SK-N-MC (cell line): ENCODE data around the gene C7.

ENCODE experiments used
- DNase-seq: peaks from one replicate; pipeline ENCODE4 v3.0.0-alpha.2; 2011; ENCODE audit warnings: low read depth, low spot score
- H3K27ac ChIP-seq: fragments of 200-600 bp; sonication (generic); 2 replicates; pipeline ENCODE4 v1.5.1; 2016; ENCODE audit warnings: mixed run types
- H3K36me3 ChIP-seq: fragments of 200-600 bp; sonication (generic); 2 replicates; pipeline ENCODE4 v1.6.1; 2017; ENCODE audit warnings: antibody characterized with exemption, low read length, mixed read lengths; ENCODE audit not compliant: insufficient read depth
- H3K4me3 ChIP-seq: fragments of 200-600 bp; sonication (generic); 2 replicates; pipeline ENCODE4 v1.5.1; 2016
- H3K9ac ChIP-seq: fragments of 200-600 bp; sonication (generic); 2 replicates; pipeline ENCODE4 v1.8.0; 2017; ENCODE audit warnings: mixed run types, mixed read lengths; ENCODE audit not compliant: insufficient read length
- H3K9me3 ChIP-seq: fragments of 200-600 bp; sonication (generic); 2 replicates; pipeline ENCODE4 v1.6.1; 2017; ENCODE audit warnings: low read depth, mild to moderate bottlenecking, antibody characterized with exemption, low read length, moderate library complexity, mixed read lengths
- EZH2 ChIP-seq: fragments of 200-600 bp; sonication (generic); IDR thresholded peaks from one replicate; pipeline ENCODE4 v1.6.1; 2017; ENCODE audit warnings: antibody characterized with exemption
- FOXP2 ChIP-seq: optimal IDR thresholded peaks from 2 replicates; pipeline ENCODE3; 2011; ENCODE audit warnings: mild to moderate bottlenecking, moderate library complexity; ENCODE audit not compliant: insufficient read depth; ENCODE audit errors: extremely low read length, control extremely low read depth
- POLR2AphosphoS5 ChIP-seq: IDR thresholded peaks from 2 replicates; pipeline ENCODE4 v1.6.1; 2012; ENCODE audit warnings: mild to moderate bottlenecking, low read depth, low read length, borderline replicate concordance

C7 gene

DNA sequence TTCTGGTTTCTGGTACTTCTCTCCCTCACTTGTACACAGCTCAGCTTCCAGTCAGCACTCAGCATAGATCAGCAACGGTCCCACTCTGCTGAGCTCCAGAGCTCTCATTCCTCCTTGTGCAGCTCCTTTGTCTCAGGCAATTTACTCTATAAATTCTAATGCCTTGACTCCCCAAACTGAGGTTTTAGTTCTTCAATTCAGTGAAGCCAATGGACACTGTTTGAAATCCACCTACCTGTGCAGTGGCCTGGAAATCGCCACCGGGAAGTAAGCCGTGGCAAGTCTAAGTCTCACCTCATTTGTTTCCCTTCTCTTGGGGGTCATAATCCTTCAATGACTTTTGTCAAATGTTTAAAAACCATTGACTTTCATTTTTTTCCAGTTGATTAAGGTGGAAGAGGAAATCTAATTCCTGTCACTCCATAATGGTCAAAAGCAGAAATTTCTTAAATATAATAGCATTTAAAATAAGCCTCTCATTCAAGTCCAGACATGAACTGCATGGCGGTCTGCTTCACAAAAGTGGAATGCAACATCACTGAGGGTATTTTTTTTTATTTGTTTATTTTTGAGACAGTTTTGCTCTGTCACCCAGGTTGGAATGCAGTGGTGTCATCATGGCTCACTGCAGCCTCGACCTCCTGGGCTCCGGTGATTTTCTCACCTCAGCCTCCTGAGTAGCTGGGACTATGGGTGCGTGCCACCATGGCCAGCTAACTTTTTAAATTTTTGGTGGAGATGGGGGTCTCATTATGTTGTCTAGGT, 79.6 kb downstream of the C7 start:
- DNase-seq: no peak
- Histone ChIP-seq H3K9me3 (no peaks in the 10 kb centered on the region), H3K36me3 (no peaks in the 10 kb centered on the region), H3K4me3 (no peak overlapping the region), H3K9ac (no peak overlapping the region), H3K27ac (no peak overlapping the region)
- TF ChIP-seq POLR2AphosphoS5 (no peak), EZH2 (no peak), FOXP2 (no peak)

DNA sequence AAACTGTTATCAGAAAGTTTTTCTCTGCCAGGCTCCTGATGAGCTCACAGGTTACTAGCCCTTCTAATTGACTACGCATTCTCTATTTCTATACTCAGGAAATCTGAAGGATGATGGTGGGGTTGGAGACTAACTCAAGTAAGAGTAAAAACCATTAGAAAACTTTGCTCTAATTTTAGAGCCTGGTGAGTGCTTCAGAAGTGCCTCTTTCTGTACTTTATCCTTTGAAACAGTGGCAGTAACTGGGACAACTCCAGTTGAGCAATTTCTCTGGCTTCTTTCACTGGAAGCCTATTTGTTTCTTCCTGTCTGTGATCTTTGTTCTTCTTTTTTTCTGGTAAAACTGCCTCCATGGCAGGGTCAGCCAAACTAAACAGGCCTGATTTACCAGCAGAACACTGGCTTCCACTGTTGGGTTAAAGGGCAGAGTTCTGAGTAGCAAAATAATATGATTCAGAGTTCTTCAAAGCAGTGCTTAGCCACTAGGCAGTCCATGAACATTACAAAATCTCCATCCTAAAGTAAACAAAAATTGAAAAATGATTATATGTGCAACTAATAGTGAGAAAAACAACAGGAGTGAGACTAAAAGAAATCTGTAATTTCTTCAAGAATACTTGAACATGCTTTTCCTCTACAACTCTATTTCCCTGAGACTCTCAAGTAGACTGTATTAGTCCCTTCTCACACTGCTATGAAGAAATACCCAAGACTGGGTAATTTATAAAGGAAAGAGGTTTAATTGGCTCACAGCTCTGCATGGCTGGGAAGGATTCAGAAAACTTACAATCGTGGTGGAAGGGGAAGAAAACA, 82.1 kb downstream of the C7 start:
- no peak overlapping the region for H3K27ac ChIP-seq
- TF ChIP-seq POLR2AphosphoS5 (no peak), EZH2 (no peak), FOXP2 (no peak)
- H3K4me3 ChIP-seq: no peak overlapping the region
- H3K9me3 ChIP-seq: no peaks in the 10 kb centered on the region
- H3K9ac ChIP-seq: no peak overlapping the region
- H3K36me3 ChIP-seq: no peaks in the 10 kb centered on the region
- no peak for DNase-seq

DNA sequence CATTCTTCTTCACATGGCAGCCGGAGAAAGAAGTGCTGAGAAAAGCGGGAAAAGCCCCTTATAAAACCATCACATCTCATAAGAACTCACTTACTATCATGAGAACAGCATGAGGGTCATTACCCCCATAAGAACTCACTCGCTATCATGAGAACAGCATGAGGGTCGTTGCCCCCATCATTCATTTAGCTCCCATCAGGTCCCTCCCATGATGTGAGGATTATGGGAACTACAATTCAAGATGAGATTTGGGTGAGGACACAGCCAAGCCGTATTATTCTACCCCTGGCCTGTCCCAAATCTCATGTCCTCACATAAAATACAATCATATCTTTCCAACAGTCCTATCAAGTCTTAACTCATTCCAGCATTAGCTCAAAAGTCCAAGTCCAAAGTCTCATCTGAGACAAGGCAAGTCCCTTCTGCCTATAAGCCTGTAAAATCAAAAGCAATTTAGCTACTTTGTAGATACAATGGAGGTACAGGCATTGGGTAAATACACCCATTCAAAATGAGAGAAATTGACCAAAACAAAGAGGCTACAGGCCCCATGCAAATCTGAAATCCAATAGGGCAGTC, 82.8 kb downstream of the C7 start:
- TF ChIP-seq EZH2 (no peak), POLR2AphosphoS5 (no peak), FOXP2 (no peak)
- DNase-seq: no peak
- Histone ChIP-seq H3K4me3 (no peak overlapping the region), H3K9ac (no peak overlapping the region), H3K9me3 (no peaks in the 10 kb centered on the region), H3K36me3 (no peaks in the 10 kb centered on the region), H3K27ac (no peak overlapping the region)

DNA sequence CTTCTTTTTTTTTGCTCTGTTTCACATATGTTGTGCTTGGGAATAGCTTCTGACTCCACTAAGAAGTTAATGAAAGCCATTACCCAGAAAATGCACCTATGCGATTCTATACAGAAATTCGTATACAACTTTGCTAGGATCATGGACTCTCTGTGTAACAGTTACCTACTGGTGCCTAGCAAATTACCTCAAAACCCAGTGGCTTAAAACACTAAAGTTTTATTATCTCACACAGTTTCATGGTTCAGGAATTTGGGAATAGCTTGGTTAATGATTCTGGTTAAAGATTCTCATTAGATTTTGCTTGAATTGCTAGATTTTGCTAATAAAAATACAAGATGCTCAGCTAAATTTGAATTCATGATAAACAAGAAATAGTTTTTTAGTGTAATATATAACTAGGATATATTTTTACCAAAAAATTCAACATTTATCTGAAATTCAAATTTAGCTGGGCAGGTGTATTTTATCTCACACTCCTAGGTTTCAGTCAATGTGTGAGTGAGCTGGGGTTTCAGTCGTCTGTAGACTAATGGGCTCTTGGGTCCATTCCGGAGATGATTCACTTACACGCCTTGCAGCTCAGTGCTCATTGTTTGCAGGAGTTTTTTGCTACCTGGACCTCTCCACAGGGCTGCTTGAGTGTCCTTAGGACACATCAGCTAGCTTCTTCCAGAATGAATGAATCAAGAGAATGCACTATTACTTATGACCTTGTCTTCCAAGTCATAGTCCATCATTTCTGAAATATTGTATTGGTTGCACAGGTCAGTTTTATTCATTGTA, 86.7 kb downstream of the C7 start:
- no peak overlapping the region for H3K4me3 ChIP-seq
- no peak overlapping the region for H3K27ac ChIP-seq
- no peaks in the 10 kb centered on the region for H3K36me3 ChIP-seq
- no peak for TF ChIP-seq FOXP2
- TF ChIP-seq EZH2: no peak
- no peak for TF ChIP-seq POLR2AphosphoS5
- no peak overlapping the region for H3K9ac ChIP-seq
- no peak for DNase-seq
- H3K9me3 ChIP-seq: no peaks in the 10 kb centered on the region

DNA sequence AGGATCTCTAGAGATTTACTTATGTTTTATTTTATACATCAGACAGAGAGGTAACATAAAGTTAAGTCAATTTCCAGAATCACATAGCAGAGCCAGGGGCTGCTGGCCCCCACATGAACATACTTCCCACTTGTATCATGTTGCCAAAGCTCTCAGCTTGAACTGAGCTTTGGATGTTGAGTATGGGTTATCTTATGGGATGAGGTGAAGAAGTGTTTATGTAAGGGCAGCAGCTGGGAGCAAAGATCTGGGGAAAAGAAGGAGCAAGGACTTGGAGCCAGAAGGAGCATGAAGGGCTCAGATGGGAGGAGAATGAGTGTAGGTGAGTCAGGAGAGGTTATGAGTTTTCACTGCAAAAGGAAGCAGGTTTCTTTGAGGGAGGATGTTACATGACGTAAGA, 89.8 kb downstream of the C7 start:
- Histone ChIP-seq H3K9ac (no peak overlapping the region), H3K36me3 (no peaks in the 10 kb centered on the region), H3K4me3 (no peak overlapping the region), H3K27ac (no peak overlapping the region), H3K9me3 (no peaks in the 10 kb centered on the region)
- DNase-seq: no peak
- TF ChIP-seq FOXP2 (no peak), EZH2 (no peak), POLR2AphosphoS5 (no peak)

DNA sequence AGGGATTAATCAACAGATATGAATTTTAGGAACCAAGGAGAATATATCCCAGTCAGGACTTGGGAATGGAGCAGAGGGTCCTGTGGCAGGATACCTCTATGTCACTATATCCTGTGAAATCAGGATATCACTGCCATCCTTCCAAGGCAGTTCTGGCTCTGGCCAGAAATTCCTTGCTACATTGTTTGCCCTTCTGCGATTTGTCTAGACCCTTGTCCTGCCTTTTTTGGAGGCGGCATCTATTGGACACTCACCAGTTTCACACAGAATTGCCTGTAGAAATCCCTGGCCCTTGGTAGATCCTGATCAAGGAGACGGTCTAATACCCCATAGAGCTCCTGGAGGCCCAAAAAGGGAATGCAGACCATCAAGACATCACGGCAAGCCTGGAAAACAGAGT, 90.7 kb downstream of the C7 start:
- Histone ChIP-seq H3K4me3 (no peak overlapping the region), H3K9ac (no peak overlapping the region), H3K27ac (no peak overlapping the region), H3K9me3 (no peaks in the 10 kb centered on the region), H3K36me3 (no peaks in the 10 kb centered on the region)
- TF ChIP-seq POLR2AphosphoS5 (no peak), FOXP2 (no peak), EZH2 (no peak)
- DNase-seq: no peak

DNA sequence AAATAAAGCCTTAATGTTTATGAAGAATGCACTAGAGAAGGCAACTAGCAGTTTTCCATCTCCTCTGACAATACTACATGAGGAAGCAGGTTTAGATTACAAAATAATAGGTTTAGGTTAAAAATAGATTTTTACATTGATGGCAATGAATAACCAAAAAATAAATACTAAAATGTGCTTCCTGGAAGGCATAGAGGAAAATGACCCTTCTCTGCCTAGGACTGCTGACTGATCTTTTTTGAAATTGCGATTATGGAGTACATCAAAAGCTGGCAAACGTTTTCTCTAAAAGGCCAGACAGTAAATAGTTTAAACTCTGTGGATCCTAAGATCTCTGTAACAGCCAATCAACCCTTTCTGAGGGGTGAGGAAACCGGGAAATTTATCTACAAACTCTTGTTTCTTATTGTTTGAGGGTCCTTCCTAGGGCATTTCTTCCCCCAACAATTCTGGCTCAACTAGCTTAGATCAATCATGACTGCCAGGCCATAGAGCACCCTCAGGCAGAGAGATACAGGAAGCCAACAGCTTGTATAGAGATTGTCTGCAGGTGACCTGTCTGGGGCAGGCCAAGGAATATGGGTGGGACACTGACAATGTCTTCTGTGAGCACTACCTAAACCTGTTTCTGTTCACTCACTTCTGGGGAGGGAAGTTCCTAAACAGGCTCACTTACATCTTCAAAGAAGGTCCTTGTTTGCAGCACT, 94.5 kb downstream of the C7 start:
- no peaks in the 10 kb centered on the region for H3K9me3 ChIP-seq
- no peak overlapping the region for H3K9ac ChIP-seq
- H3K4me3 ChIP-seq: no peak overlapping the region
- TF ChIP-seq EZH2 (no peak), FOXP2 (no peak), POLR2AphosphoS5 (no peak)
- no peak for DNase-seq
- no peak overlapping the region for H3K27ac ChIP-seq
- H3K36me3 ChIP-seq: no peaks in the 10 kb centered on the region
